ENCODE data around the gene PILRA.
"Not testable (repeated sequence)": the region's sequence is repeated elsewhere in the genome, so short reads cannot be mapped to it uniquely, and the experiment has no call there.

PILRA gene

GRCh38 chr7:100358027-100358856 lies 15.0 kb upstream of the PILRA start, which contains the start of gene PILRB:
Gene PILRB, plus strand, starts transcription at chr7:100358117. Its CDS starts 186 bp downstream, at chr7:100358303.
- DNase-seq (ENCODE audit: low read depth) = no peak

GRCh38 chr7:100358857-100359212 lies 14.5 kb upstream of the PILRA start:
- DNase-seq (ENCODE audit: low read depth) = no peak

GRCh38 chr7:100360135-100360854 lies 13.0 kb upstream of the PILRA start:
- no peak for DNase-seq (ENCODE audit: low read depth)

- no peak for DNase-seq (ENCODE audit: low read depth)
Observed at GRCh38 chr7:100363098-100363497, 10.2 kb upstream of the PILRA start.

- not testable (repeated sequence) for DNase-seq (ENCODE audit: low read depth)
Observed at GRCh38 chr7:100363797-100364196, 9.5 kb upstream of the PILRA start.

GRCh38 chr7:100364480-100364879 lies 8.8 kb upstream of the PILRA start:
- no peak for DNase-seq (ENCODE audit: low read depth)

- not testable (repeated sequence) for DNase-seq (ENCODE audit: low read depth)
Observed at GRCh38 chr7:100365998-100366367, 7.3 kb upstream of the PILRA start.

- no peak for DNase-seq (ENCODE audit: low read depth)
Observed at GRCh38 chr7:100366411-100367250, 6.7 kb upstream of the PILRA start.

- no peak for DNase-seq (ENCODE audit: low read depth)
Observed at GRCh38 chr7:100367251-100367620, 6.1 kb upstream of the PILRA start.

GRCh38 chr7:100367676-100368613 lies 5.3 kb upstream of the PILRA start:
- no peak for DNase-seq (ENCODE audit: low read depth)

- DNase-seq (ENCODE audit: low read depth) = no peak
Observed at GRCh38 chr7:100369105-100369504, 4.2 kb upstream of the PILRA start.

- no peak for DNase-seq (ENCODE audit: low read depth)
Observed at GRCh38 chr7:100370303-100370702, 3.0 kb upstream of the PILRA start.

GRCh38 chr7:100370746-100371145 lies 2.5 kb upstream of the PILRA start:
- no peak for DNase-seq (ENCODE audit: low read depth)

- no peak for DNase-seq (ENCODE audit: low read depth)
Observed at GRCh38 chr7:100371561-100372171, 1.6 kb upstream of the PILRA start.

GRCh38 chr7:100372256-100372655 lies 1.0 kb upstream of the PILRA start:
- no peak for DNase-seq (ENCODE audit: low read depth)

- DNase-seq (ENCODE audit: low read depth) = no peak
Observed at GRCh38 chr7:100372694-100373093, 593 bp upstream of the PILRA start.

GRCh38 chr7:100373870-100374598 lies 747 bp downstream of the PILRA start:
- not testable (repeated sequence) for DNase-seq (ENCODE audit: low read depth)

GRCh38 chr7:100374601-100375000 lies 1.3 kb downstream of the PILRA start:
- DNase-seq (ENCODE audit: low read depth) = no peak

- DNase-seq (ENCODE audit: low read depth) = no peak
Observed at GRCh38 chr7:100376066-100376465, 2.8 kb downstream of the PILRA start.

- DNase-seq (ENCODE audit: low read depth) = no peak
Observed at GRCh38 chr7:100378114-100378755, 4.9 kb downstream of the PILRA start.
